Stimulated activated CD4-positive, alpha-beta T cell treated with anti-CD3 and anti-CD28 coated beads, Interleukin-12 subunit alpha, Interleukin-12 subunit beta, amount 100 ng/mL, for 24 hours (primary cell): Measurements from ENCODE around the gene GNPDA1.

Experiments used
- DNase-seq, 2 experiments: peaks; one replicate each; pipeline ENCODE4 v3.0.0-alpha.2; 2020; ENCODE audit warnings: low read depth in 2 of 2

The GNPDA1 gene

DNA sequence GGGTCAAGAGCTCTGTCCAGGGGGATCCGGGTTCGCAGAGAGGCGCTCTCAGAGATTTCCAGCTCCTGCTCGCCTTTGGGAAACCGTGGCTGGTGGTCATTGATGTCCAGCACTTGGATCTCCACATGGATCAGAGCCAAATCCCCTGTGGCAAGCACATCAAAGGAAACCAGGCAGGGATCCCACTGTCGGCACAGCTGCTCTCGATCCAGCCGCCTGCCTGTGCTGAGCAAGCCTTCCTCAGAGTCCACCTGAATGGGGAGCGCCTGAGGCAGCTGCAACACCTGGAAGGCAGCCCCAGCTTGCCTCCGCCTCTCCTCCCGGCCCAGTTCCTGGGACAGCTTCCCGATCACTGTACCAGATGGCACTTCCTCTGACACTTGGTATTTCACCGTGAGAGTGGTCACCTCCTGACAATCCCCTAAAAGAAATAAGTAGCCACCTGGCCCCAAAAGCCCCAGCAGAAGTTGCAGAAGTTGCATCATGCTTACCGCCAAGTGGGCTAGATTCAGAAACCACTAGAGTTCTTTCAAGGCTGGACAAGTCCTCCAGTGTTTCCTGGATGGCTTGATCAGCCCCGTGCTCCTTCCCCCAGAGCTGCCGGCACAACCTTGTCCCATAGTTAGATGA, 55.3 kb downstream of the GNPDA1 start:
- DNase-seq: no peak

DNA sequence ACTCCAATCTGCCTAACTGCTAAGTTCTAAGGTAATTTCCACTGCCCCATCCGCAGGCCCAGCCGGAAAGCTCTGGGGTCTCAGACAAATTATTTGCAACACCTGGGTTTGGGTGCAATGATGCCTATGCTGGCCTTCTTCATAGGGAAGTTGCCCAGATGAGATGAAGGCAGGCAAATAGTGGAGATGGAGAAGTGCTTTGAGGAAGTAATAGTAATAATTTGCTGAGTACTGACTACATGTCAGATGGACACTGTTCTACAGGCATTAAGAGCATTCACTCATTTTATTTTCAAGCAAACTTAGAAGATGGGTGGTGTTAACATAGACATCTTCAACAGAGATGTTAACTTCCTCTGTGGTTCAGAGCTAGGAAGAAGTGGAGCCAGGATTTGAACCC, 58.6 kb downstream of the GNPDA1 start:
- no peak for DNase-seq

DNA sequence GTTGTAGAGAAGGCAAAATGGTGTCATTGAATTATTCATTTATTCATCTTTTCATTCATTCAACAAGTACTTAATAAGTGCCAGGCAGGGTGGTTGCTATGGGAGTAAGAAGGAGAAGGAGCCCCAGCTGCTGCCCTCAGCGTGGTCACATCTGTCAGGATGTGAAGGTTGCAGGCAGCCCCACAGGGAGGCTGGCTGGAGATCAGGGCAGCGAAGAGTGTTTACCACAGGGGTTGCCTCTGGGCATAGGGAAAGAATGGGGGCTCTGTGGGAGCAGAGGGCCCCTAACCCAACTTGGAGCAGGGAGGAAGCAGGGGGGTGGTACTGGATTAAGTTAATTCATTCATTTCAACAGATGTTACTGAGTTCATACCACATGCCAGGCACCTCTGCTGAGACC, 60.8 kb downstream of the GNPDA1 start:
- no peak for DNase-seq

DNA sequence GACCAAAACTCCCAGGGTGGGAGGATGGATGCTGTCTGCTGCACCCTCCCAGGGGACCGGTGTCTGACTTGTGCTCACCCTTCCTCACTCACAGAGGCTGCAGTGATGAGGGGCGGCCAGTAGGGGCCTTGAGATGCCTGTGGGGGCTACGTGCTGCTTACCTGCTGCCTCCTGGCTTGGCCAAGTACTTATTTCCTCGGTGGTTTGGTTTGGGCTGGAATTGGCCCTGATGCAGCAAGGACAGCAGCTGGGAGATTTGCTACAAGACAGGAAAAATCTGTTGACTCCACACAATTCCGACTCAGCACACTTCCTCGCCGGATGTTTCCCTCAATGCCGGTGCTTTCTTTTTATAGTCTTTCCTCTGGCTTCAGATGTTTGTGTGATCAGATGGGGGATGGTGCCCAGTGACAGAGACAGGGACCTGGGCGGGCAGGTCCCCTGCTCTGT, 61.5 kb downstream of the GNPDA1 start:
- DNase-seq: no peak
